Measurements from ENCODE around the gene ITPRIP.

ITPRIP gene

DNA sequence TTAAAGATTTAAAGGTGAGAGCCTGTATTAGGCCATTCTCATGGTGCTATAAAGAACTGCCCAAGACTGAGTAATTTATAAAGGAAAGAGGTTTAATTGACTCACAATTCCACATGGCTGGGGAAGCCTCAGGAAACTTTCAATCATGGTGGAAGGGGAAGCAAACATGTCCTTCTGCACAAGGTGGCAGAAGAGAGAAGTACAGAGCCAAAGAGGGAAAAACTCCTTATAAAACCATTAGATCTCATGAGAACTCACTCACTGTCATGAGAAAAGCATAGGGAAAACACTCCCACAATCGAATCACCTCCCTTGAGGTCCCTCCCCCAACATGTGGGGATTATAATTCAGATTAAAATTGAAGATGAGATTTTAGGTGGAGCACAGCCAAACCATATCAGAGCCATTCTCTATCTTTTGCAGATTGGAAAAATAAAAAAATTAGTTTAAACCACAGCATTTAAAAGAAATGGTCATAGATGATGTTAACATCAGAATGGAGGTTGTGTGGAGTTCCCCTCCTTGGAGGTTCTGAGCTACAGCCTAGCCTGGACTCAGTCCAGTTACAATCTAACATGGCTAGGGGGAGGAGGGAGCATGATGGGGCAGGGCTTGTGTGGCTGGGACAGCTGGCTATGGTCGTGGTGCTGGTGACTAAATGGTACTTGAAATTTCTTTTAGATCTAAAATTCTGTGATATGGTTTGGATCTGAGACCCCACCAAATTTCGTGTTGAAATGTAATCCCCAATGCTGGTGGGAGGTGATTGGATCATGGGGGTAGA lies 36.2 kb downstream of the ITPRIP start:
- Mint-ChIP-seq H3K27ac (no peak overlapping the region), H3K9me3 (peaks cover 11% of the 10 kb centered on the region), H3K36me3 (ENCODE audit: low read depth) (no peaks in the 10 kb centered on the region), H3K27me3 (peaks cover 9% of the 10 kb centered on the region), H3K4me3 (no peak overlapping the region), H3K4me1 (ENCODE audit: low read depth) (peaks cover 30% of the 10 kb centered on the region)
- intact Hi-C loops (cut with micrococcal nuclease): no loop called here

DNA sequence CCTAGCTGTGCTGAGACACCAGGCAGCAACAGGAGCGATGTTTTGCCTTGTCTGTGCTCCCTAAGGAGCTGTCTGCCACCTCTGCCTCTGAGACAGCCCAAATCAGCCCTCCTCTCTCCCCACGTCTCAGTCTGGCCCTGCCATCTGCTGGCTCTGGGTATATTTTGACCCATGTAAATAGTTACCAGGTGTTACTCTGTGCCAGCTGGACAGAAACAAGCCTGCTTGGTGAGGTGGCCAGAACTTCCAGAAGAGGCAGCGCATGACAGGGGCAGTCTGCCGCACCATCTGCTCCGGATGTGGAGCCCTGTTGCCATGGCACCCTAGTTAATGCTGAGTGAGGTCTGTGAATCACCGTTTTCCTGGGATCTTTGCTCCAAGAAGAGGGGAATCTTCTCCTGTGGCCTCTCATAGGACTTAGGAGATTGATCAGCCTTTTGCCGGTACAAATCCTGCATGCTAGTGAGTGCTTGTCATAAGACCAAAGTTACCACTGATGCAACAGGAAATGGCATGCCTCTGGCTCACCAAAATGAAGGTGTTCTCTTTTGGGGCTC lies 37.5 kb downstream of the ITPRIP start:
- peaks cover 11% of the 10 kb centered on the region for H3K9me3 Mint-ChIP-seq
- peaks cover 27% of the 10 kb centered on the region for H3K4me1 Mint-ChIP-seq (ENCODE audit: low read depth)
- intact Hi-C loops (cut with micrococcal nuclease): no loop called here
- H3K27ac Mint-ChIP-seq: no peak overlapping the region
- H3K27me3 Mint-ChIP-seq: peaks cover 9% of the 10 kb centered on the region
- H3K36me3 Mint-ChIP-seq (ENCODE audit: low read depth): no peaks in the 10 kb centered on the region
- H3K4me3 Mint-ChIP-seq: no peak overlapping the region

DNA sequence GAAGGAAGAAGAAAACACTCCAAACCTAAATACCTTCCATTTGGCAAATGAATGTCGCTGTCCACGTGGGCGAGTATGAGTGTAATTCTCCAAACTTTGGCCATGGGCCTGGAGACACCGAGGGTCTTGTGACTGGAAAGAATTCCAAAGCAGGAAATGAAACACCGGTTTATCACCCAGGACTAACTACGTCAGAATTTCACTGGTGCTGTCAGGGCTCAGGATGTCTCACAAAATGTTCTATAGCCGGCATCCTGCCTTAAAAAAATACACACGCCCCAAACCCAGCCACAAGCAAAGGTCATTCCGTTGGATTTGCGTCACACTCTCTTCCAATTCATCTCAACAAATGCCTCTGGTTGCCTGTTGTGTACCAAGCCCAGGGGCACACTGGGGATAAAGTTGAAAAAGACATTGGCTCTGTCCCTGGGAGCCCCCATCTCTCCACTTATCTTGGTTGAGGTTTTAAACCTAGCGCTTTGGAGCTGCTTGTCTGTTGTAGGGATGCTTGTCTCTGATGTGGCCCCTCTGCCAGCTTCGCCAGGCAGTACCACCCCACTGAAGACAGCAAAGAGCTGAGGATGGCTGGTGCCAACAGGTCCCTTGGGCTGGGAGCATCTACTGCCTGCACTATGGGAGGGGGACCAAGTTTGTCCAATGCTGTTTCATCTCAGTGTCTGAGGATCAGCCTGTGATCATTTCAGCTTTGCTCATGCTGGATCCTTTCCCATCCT lies 38.1 kb downstream of the ITPRIP start:
- Mint-ChIP-seq H3K4me3 (no peak overlapping the region), H3K36me3 (ENCODE audit: low read depth) (no peaks in the 10 kb centered on the region), H3K9me3 (peaks cover 11% of the 10 kb centered on the region), H3K27ac (no peak overlapping the region), H3K27me3 (peaks cover 10% of the 10 kb centered on the region), H3K4me1 (ENCODE audit: low read depth) (peaks cover 23% of the 10 kb centered on the region)
- intact Hi-C loops (cut with micrococcal nuclease): no loop called here

DNA sequence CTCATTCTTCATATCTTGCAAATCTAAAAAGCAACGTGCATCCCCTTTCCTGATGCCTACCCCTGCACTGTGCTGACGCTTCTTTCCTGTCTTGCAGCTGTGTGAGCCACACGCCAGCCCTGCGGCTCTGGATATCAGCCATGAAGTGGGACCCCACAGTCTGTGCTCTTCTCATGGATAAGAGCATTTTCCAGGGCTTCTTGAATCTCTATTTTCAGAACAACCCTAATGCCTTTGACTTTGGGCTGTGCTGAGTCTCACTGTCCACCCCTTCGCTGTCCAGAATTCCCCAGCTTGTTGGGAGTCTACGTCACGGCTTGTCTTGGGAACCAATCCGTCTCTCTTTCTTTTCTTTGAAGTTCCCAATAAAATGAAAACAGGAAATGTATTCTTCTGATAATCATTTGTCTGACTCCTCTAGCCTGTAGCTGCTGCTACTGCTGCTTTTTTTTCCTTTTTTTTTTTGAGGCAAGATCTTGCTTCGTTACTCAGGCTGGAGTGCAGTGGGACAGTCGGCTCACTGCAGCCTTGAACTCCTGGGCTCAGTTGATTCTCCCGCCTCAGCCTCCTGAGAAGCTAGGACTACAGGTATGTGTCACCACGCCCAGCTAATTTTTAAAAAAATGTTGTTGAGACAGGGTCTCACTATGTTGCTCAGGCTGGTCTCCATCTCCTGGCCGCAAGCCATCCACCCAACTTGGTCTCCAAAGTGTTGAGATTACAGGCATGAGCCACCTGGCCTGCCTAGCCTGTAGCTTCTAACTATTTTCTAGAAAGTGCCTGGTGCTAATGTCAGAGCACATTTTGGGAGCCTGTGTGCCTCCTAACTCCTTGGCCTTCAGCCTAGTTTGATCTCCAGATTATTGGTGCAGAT lies 39.0 kb downstream of the ITPRIP start:
- H3K4me3 Mint-ChIP-seq: no peak overlapping the region
- H3K4me1 Mint-ChIP-seq (ENCODE audit: low read depth): peaks cover 19% of the 10 kb centered on the region
- no peak overlapping the region for H3K27ac Mint-ChIP-seq
- intact Hi-C loops (cut with micrococcal nuclease): no loop called here
- no peaks in the 10 kb centered on the region for H3K36me3 Mint-ChIP-seq (ENCODE audit: low read depth)
- H3K27me3 Mint-ChIP-seq: peaks cover 11% of the 10 kb centered on the region
- H3K9me3 Mint-ChIP-seq: peaks cover 11% of the 10 kb centered on the region

DNA sequence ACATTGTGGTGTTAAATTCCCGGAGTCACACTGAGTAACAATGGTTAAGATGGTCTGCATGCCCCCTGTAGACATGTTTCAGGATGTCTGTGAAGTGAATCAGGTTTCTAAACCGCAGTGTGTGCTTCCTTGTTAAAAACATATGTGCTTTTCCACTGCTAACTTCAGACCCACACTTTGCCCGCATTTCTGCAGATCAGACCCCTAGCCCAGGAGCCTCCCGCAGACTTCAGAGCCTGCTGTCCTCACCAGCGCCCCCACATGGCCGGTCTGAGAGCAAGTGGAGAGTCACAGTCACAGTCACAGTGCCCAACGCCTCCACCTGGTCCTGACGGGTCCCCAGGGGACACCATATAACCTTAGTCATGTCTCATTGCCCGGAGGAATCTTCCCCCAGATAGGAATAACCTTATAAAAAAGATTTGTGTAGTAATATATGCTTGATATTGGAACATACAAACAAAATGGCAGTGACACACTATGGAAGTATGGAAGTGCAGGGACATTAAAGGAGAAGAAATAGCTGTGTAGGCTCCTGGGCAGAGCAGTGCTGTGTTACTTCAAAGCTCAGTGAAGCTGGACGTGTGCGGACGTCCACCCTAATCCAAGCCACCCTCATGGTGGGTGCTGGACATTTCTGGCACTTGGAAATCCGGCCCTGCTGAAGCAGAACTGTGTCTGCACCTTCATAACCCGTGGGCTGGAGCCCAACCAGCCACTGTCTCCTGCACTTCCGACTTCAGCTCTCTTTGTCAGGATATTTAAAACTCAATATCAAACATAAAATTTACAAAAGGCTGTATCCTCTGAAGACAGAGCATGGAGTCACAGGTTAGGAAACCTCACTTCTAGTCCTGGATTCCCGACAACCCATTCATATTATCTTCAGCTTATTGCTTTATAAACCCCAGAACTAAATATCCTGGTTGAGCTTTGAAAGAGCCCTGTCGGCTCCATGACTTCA lies 40.3 kb downstream of the ITPRIP start:
- H3K27me3 Mint-ChIP-seq: peaks cover 11% of the 10 kb centered on the region
- H3K4me3 Mint-ChIP-seq: no peak overlapping the region
- peaks cover 15% of the 10 kb centered on the region for H3K4me1 Mint-ChIP-seq (ENCODE audit: low read depth)
- no peak overlapping the region for H3K27ac Mint-ChIP-seq
- intact Hi-C loops (cut with micrococcal nuclease): no loop called here
- peaks cover 11% of the 10 kb centered on the region for H3K9me3 Mint-ChIP-seq
- H3K36me3 Mint-ChIP-seq (ENCODE audit: low read depth): no peaks in the 10 kb centered on the region

DNA sequence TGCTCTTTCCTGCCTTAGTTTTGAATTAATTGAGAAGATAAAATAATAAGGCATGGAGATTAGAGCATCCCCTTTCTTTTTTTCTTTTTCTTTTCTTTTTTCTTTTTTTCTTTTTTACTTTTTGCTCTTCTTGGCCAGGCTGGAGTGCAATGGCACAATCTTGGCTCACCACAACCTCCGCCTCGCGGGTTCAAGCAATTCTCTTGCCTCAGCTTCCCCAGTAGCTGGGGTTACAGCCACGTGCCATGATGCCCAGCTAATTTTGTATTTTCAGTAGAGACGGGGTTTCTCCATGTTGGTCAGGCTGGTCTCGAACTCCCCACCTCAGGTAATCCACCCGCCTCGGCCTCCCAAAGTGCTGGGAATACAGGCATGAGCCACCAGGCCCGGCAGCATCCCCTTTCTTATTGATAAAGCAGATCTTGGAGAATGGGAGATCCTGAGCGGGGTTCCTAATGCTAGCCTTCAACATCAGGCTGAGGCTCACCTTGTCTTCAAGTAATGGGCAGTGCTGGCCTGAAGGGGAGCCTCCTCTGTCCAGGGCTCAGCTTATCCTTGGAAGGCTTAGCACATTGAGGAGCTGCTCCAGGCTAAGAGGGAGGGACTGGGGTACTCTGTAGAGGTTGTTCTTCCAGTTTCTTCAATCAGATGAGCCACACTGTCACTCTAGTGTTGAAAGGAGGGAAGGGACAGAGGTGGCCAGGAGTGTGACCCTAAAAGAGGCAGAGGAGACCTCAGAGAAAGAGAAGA lies 41.4 kb downstream of the ITPRIP start:
- H3K4me1 Mint-ChIP-seq (ENCODE audit: low read depth): peaks cover 20% of the 10 kb centered on the region
- no peak overlapping the region for H3K27ac Mint-ChIP-seq
- intact Hi-C loops (cut with micrococcal nuclease): no loop called here
- H3K9me3 Mint-ChIP-seq: peaks cover 4% of the 10 kb centered on the region
- H3K4me3 Mint-ChIP-seq: no peak overlapping the region
- H3K36me3 Mint-ChIP-seq (ENCODE audit: low read depth): no peaks in the 10 kb centered on the region
- H3K27me3 Mint-ChIP-seq: peaks cover 11% of the 10 kb centered on the region

DNA sequence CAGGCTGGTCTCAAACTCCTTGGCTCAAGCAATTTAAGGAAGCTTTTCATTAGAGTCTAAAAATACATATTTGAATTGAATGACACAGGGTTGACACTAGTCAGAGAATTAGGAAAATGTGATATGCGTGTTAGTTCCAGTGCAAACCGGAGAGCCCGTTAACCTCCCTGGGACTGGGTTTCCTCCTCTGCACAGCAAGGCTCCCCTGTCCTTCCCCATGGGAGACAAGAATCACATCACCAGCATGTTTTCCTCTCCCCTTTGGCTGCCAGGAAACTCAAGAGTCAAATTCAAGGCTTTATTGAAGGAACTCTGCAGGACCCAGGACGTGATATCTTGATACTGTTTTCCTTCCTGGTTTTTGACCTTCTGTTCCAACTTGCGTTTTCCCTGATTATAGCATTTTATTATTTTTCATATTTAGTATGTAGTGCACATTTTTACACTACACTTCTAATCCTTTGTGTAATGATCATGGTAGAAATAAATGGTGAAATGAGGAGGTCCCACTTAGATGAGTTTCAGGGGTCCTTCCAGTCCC lies 44.4 kb downstream of the ITPRIP start:
- Mint-ChIP-seq H3K27ac (no peak overlapping the region), H3K27me3 (peaks cover 7% of the 10 kb centered on the region), H3K9me3 (no peaks in the 10 kb centered on the region), H3K36me3 (ENCODE audit: low read depth) (no peaks in the 10 kb centered on the region), H3K4me3 (no peak overlapping the region), H3K4me1 (ENCODE audit: low read depth) (peaks cover 26% of the 10 kb centered on the region)
- intact Hi-C loops (cut with micrococcal nuclease): no loop called here

DNA sequence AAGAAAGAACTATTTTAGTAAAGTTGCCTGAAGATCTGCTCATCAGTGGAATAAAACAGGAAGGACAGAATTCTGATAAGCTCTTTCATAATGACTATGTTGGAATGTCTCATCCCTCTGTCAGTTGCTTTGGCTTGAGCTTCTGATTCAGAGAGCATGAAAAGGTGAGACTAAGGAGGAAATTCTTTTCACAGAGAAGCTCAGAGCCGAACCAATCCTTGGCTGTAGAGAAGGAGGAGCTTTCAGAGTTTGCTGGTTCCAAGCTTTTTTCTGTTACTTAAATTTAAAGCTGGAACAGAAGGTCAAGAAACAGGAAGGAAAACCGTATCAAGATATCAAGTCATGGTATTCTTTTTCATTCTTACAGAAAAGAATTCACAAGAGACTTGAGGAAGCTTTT lies 45.3 kb downstream of the ITPRIP start:
- intact Hi-C loops (cut with micrococcal nuclease): no loop called here
- peaks cover 26% of the 10 kb centered on the region for H3K4me1 Mint-ChIP-seq (ENCODE audit: low read depth)
- no peak overlapping the region for H3K4me3 Mint-ChIP-seq
- no peaks in the 10 kb centered on the region for H3K36me3 Mint-ChIP-seq (ENCODE audit: low read depth)
- H3K27ac Mint-ChIP-seq: peak overlapping the region; percentile 55
- peaks cover 8% of the 10 kb centered on the region for H3K27me3 Mint-ChIP-seq
- no peaks in the 10 kb centered on the region for H3K9me3 Mint-ChIP-seq

DNA sequence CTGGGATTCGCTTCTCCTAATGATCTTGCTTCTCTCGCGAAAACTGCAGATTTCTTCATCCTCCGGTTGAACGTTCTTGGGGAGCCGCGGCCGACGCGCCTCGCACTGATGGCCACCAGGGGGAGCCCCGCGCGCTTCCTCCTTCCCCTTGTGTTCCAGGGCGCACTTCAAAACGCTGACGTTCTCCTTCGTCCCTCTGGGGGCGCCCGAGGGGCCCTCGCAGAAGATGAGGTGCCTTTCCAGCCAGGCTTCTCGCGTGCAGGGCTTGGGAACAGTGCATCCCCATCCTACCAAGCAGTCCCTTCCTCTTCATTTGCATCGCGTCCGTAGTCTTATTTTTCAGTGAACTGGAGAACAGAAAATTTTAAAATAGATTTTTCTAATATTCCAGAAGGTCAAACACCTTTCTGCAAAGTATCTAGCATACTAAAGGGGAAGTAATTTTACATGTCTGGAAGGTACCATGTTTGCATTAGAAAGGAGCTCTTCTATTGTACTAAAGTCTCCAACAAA lies 46.8 kb downstream of the ITPRIP start:
- Mint-ChIP-seq H3K27ac (no peak overlapping the region), H3K27me3 (peaks cover 8% of the 10 kb centered on the region)

DNA sequence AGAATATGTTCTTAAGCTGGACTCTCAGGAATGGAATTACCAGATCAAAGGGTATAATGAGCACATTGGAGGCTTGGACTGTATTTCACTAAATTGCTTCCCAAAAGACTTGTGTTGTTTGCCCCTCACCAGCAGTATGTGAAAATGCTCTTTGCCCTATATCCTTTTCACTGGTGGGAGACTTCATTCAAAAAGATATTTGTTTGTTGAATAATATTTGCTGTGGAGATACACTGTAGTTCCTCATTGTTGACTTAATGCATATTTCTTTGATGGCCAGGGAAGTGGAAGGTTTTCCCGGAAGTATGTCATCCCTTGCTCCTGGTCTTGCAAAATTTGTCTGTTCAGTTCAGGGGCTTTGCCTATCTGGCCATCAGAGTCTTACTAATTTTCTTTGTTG lies 49.9 kb downstream of the ITPRIP start:
- Mint-ChIP-seq H3K4me3 (no peak overlapping the region), H3K27ac (no peak overlapping the region), H3K9me3 (no peaks in the 10 kb centered on the region), H3K36me3 (ENCODE audit: low read depth) (no peaks in the 10 kb centered on the region), H3K27me3 (peaks cover 7% of the 10 kb centered on the region), H3K4me1 (ENCODE audit: low read depth) (peaks cover 26% of the 10 kb centered on the region)
- intact Hi-C loops (cut with micrococcal nuclease): no loop called here

More for the DNA sequence above, 46.8 kb downstream of the ITPRIP start:
- no peak overlapping the region for H3K4me3 Mint-ChIP-seq
- intact Hi-C loops (cut with micrococcal nuclease): loop anchor here (1.0 kb wide), 1 partner anchor 59 kb away; no protein-coding TSS in a partner anchor
- no peaks in the 10 kb centered on the region for H3K36me3 Mint-ChIP-seq (ENCODE audit: low read depth)
- peaks cover 26% of the 10 kb centered on the region for H3K4me1 Mint-ChIP-seq (ENCODE audit: low read depth)
- no peaks in the 10 kb centered on the region for H3K9me3 Mint-ChIP-seq

DNA sequence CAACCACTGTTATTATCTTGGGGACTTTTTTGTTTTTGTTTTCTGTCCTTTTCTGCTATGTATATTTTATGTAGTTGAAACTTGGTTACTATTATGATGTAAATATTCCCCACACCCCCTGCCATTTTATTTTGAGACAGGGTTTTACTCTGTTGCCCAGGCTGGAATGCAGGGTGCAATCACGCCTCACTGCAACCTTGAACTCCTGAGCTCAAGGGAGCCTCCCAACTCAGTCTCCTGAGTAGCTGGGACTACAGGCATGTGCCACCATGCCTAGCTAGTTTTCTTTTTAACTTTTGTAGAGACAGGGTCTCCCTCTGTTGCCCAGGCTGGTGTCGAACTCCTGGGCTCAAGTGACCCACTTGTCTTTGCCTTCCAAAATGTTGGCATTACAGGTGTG lies 51.3 kb downstream of the ITPRIP start:
- no peaks in the 10 kb centered on the region for H3K9me3 Mint-ChIP-seq
- H3K36me3 Mint-ChIP-seq (ENCODE audit: low read depth): no peaks in the 10 kb centered on the region
- H3K27me3 Mint-ChIP-seq: peaks cover 10% of the 10 kb centered on the region
- intact Hi-C loops (cut with micrococcal nuclease): no loop called here
- H3K27ac Mint-ChIP-seq: no peak overlapping the region
- H3K4me3 Mint-ChIP-seq: no peak overlapping the region
- peaks cover 23% of the 10 kb centered on the region for H3K4me1 Mint-ChIP-seq (ENCODE audit: low read depth)

DNA sequence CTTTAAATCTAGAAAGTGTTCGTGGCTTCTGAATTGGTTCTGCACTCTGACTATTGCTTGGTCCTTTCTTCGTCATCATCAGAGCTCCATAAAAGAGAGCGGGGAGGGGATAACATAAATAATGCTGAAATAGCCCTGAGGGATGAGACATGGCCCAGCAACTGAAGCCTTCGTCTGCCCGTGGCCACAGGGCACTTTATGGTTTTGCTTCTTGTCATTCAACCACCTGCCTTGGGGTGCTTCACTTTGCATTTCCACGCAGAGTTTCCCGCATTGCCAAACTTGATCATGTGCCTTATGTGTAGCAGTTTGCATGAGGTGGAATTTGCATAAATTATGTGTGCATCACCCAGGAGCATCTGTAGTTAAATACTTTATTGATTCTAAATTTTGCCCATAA lies 53.4 kb downstream of the ITPRIP start:
- Mint-ChIP-seq H3K4me3 (no peak overlapping the region), H3K27ac (no peak overlapping the region), H3K4me1 (ENCODE audit: low read depth) (peaks cover 13% of the 10 kb centered on the region), H3K9me3 (no peaks in the 10 kb centered on the region), H3K27me3 (peaks cover 11% of the 10 kb centered on the region), H3K36me3 (ENCODE audit: low read depth) (no peaks in the 10 kb centered on the region)
- intact Hi-C loops (cut with micrococcal nuclease): no loop called here
